Fibroblast of villous mesenchyme (primary cell): ENCODE results near the gene R3HDM2. TPM values are rescaled to one million over a fixed set of nuclear protein-coding genes. Genes with fewer than 3 reads are reported as not detected.
A peak's percentile ranks its signal among the peaks of the same experiment; 100 is the strongest.

Source experiments
- DNase-seq: peaks from one replicate; pipeline ENCODE4 v3.0.0-alpha.2; 2010; ENCODE audit warnings: low read depth
- H3K4me3 ChIP-seq: 2 replicates; pipeline ENCODE4 v1.5.1; 2011; ENCODE audit warnings: low read depth, mild to moderate bottlenecking, low read length
- CTCF ChIP-seq: IDR thresholded peaks from 2 replicates; pipeline ENCODE4 v1.5.1; 2012; ENCODE audit warnings: low read depth, mild to moderate bottlenecking, low read length; ENCODE audit not compliant: insufficient read depth
- total RNA-seq: library from RNA; depleted of rRNA; stranded (reverse); fragments of >200 nt; gene quantifications from 2 replicates; pipeline ENCODE4 v1.2.3, GENCODE V29; 2012

Gene R3HDM2
- total RNA-seq, 1 donor, result 19.0 TPM

- H3K4me3 ChIP-seq, result peak overlapping the region; percentile 32
- TF ChIP-seq CTCF, result no peak
- DNase-seq, result peak; percentile 39
Observed at GRCh38 chr12:57475271-57476161, 44.7 kb upstream of the R3HDM2 start.

GRCh38 chr12:57474862-57475261 is 44.0 kb upstream of the R3HDM2 start:
- no peak overlapping the region for H3K4me3 ChIP-seq
- no peak for DNase-seq
- no peak for TF ChIP-seq CTCF

- no peak for DNase-seq
- H3K4me3 ChIP-seq, result no peak overlapping the region
- TF ChIP-seq CTCF, result no peak
Observed at GRCh38 chr12:57474430-57474829, 43.6 kb upstream of the R3HDM2 start.

GRCh38 chr12:57473886-57474285 is 43.0 kb upstream of the R3HDM2 start:
- no peak for TF ChIP-seq CTCF
- DNase-seq, result no peak
- no peak overlapping the region for H3K4me3 ChIP-seq

- no peak for TF ChIP-seq CTCF
- no peak overlapping the region for H3K4me3 ChIP-seq
- DNase-seq, result no peak
Observed at GRCh38 chr12:57473392-57473791, 42.5 kb upstream of the R3HDM2 start.

- DNase-seq, result no peak
- no peak overlapping the region for H3K4me3 ChIP-seq
- no peak for TF ChIP-seq CTCF
Observed at GRCh38 chr12:57472391-57472790, 41.5 kb upstream of the R3HDM2 start.
